DND-41 (cell line): ENCODE measurements around the gene JARID2.

ENCODE experiments used
- EZH2 ChIP-seq: IDR thresholded peaks from 3 replicates; pipeline ENCODE4 v1.6.1; 2012; ENCODE audit warnings: borderline replicate concordance, low read depth, mild to moderate bottlenecking, moderate library complexity, low read length, inconsistent platforms; ENCODE audit not compliant: severe bottlenecking
- TF ChIP-seq, protein P1 (sequence below): IDR thresholded peaks from 2 replicates; pipeline ENCODE4 v1.5.1; 2012; ENCODE audit warnings: borderline replicate concordance, low read length, moderate library complexity, mild to moderate bottlenecking; ENCODE audit not compliant: poor library complexity, severe bottlenecking; ENCODE audit errors: extremely low read depth

DNA sequence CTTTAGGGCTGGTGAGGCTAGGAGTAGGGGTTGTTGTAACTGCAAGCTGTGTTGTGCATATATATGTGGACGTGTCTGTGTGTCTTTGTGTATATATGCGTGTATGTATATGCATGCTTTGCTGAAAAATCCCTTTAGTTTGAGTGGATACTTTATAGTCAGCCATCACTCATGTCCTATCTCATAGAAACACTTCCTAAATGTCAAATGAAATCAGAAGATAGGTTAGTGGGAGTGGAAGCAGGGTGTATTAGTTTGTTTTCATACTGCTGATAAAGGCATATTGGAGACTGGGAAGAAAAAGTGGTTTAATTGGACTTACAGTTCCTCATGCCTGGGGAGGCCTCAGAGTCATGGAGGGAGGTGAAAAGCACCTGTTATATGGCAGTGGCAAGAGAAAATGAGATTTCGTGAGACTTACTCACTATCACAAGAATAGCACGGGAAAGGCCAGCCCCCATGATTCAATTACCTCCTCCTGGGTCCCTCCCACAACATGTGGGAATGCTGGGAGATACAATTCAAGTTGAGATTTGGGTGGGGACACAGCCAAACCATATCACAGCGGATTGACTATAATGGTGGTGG lies 131.1 kb downstream of the JARID2 start:
- TF ChIP-seq, protein P1, sequence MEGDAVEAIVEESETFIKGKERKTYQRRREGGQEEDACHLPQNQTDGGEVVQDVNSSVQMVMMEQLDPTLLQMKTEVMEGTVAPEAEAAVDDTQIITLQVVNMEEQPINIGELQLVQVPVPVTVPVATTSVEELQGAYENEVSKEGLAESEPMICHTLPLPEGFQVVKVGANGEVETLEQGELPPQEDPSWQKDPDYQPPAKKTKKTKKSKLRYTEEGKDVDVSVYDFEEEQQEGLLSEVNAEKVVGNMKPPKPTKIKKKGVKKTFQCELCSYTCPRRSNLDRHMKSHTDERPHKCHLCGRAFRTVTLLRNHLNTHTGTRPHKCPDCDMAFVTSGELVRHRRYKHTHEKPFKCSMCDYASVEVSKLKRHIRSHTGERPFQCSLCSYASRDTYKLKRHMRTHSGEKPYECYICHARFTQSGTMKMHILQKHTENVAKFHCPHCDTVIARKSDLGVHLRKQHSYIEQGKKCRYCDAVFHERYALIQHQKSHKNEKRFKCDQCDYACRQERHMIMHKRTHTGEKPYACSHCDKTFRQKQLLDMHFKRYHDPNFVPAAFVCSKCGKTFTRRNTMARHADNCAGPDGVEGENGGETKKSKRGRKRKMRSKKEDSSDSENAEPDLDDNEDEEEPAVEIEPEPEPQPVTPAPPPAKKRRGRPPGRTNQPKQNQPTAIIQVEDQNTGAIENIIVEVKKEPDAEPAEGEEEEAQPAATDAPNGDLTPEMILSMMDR, result no peak
- no peak for TF ChIP-seq EZH2
